GM18868 (cell line): Measurements from ENCODE around the gene MARCHF2.
"Not testable (repeated sequence)": the region's sequence is repeated elsewhere in the genome, so short reads cannot be mapped to it uniquely, and the experiment has no call there.

Source experiments
- ATAC-seq: cut with Tn5 transposase; IDR thresholded peaks from one replicate; pipeline ENCODE4 v1.9.1; 2021; ENCODE audit warnings: mild to moderate bottlenecking, moderate library complexity; ENCODE audit not compliant: unreplicated experiment

Gene MARCHF2

GRCh38 chr19:8412783-8413628 lies at the start of gene MARCHF2:
MARCHF2 (plus strand) TSS chr19:8413305; CDS start chr19:8421841, 8,536 bp downstream.
- peak; percentile 100 for ATAC-seq

GRCh38 chr19:8363803-8364771 lies 49.0 kb upstream of the MARCHF2 start, which contains the start of gene ANGPTL4:
ANGPTL4 (plus strand) TSS chr19:8364155; CDS start chr19:8364322, 167 bp downstream.
- no peak for ATAC-seq

GRCh38 chr19:8366121-8366581 lies 47.0 kb upstream of the MARCHF2 start:
- no peak for ATAC-seq

- ATAC-seq, result no peak
These were observed 46.2 kb upstream of the MARCHF2 start for GRCh38 chr19:8366961-8367326.

GRCh38 chr19:8367327-8368001 lies 45.6 kb upstream of the MARCHF2 start:
- no peak for ATAC-seq

- no peak for ATAC-seq
These were observed 42.7 kb upstream of the MARCHF2 start for GRCh38 chr19:8370176-8371010.

- no peak for ATAC-seq
These were observed 41.9 kb upstream of the MARCHF2 start for GRCh38 chr19:8371011-8371804.

GRCh38 chr19:8373867-8374813 lies 39.0 kb upstream of the MARCHF2 start:
- no peak for ATAC-seq

- ATAC-seq, result not testable (repeated sequence)
These were observed 37.3 kb upstream of the MARCHF2 start for GRCh38 chr19:8375766-8376165.

GRCh38 chr19:8376373-8376974 lies 36.6 kb upstream of the MARCHF2 start:
- ATAC-seq, result not testable (repeated sequence)

GRCh38 chr19:8377598-8377997 lies 35.5 kb upstream of the MARCHF2 start:
- no peak for ATAC-seq

GRCh38 chr19:8379156-8379891 lies 33.8 kb upstream of the MARCHF2 start:
- ATAC-seq, result not testable (repeated sequence)

GRCh38 chr19:8384569-8384968 lies 28.5 kb upstream of the MARCHF2 start:
- ATAC-seq, result not testable (repeated sequence)

GRCh38 chr19:8385103-8385502 lies 28.0 kb upstream of the MARCHF2 start:
- not testable (repeated sequence) for ATAC-seq

- not testable (repeated sequence) for ATAC-seq
These were observed 27.5 kb upstream of the MARCHF2 start for GRCh38 chr19:8385566-8385965.

GRCh38 chr19:8386419-8386818 lies 26.7 kb upstream of the MARCHF2 start:
- not testable (repeated sequence) for ATAC-seq

GRCh38 chr19:8386990-8387389 lies 26.1 kb upstream of the MARCHF2 start:
- ATAC-seq, result no peak
